Measurements from ENCODE around the gene GAST. TPM values are rescaled to one million over a fixed set of nuclear protein-coding genes. Genes with fewer than 3 reads are reported as not detected.

GAST gene
- total and polyA plus RNA-seq, 2 experiments from 2014 or later = not detected

DNA sequence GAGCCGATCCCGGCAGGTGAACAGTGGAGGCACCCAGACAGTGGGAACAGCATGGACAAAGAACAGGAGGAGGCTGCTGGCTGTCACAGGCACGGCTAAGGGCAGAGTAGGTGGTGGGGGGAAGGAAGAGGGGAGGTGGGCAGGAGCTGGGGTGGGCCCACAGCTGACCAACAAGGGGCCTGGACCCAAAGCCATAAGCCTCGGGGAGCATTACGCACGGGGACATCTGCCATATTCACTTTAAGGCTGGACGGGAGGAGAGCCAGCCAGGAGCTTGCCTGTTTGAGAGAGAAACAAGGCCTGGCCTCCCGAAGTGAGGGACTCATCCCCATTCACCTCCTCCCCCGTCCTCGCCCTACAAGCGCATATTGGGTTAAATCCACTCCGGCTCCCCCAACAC lies 41.9 kb downstream of the GAST start (continued):
- TF ChIP-seq, protein P1, sequence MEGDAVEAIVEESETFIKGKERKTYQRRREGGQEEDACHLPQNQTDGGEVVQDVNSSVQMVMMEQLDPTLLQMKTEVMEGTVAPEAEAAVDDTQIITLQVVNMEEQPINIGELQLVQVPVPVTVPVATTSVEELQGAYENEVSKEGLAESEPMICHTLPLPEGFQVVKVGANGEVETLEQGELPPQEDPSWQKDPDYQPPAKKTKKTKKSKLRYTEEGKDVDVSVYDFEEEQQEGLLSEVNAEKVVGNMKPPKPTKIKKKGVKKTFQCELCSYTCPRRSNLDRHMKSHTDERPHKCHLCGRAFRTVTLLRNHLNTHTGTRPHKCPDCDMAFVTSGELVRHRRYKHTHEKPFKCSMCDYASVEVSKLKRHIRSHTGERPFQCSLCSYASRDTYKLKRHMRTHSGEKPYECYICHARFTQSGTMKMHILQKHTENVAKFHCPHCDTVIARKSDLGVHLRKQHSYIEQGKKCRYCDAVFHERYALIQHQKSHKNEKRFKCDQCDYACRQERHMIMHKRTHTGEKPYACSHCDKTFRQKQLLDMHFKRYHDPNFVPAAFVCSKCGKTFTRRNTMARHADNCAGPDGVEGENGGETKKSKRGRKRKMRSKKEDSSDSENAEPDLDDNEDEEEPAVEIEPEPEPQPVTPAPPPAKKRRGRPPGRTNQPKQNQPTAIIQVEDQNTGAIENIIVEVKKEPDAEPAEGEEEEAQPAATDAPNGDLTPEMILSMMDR (conservative IDR thresholded peaks at IDR 0.05; ENCODE audit: low read depth in 2 of 2) = no peak
- TF ChIP-seq, protein P2, sequence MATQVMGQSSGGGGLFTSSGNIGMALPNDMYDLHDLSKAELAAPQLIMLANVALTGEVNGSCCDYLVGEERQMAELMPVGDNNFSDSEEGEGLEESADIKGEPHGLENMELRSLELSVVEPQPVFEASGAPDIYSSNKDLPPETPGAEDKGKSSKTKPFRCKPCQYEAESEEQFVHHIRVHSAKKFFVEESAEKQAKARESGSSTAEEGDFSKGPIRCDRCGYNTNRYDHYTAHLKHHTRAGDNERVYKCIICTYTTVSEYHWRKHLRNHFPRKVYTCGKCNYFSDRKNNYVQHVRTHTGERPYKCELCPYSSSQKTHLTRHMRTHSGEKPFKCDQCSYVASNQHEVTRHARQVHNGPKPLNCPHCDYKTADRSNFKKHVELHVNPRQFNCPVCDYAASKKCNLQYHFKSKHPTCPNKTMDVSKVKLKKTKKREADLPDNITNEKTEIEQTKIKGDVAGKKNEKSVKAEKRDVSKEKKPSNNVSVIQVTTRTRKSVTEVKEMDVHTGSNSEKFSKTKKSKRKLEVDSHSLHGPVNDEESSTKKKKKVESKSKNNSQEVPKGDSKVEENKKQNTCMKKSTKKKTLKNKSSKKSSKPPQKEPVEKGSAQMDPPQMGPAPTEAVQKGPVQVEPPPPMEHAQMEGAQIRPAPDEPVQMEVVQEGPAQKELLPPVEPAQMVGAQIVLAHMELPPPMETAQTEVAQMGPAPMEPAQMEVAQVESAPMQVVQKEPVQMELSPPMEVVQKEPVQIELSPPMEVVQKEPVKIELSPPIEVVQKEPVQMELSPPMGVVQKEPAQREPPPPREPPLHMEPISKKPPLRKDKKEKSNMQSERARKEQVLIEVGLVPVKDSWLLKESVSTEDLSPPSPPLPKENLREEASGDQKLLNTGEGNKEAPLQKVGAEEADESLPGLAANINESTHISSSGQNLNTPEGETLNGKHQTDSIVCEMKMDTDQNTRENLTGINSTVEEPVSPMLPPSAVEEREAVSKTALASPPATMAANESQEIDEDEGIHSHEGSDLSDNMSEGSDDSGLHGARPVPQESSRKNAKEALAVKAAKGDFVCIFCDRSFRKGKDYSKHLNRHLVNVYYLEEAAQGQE (IDR thresholded peaks at IDR 0.05; ENCODE audit: unreplicated experiment) = no peak
- TF ChIP-seq EZH2 (IDR thresholded peaks at IDR 0.05; ENCODE audit: low read depth, unreplicated experiment) = no peak

GRCh38 chr17:41758601-41759000 lies 46.5 kb downstream of the GAST start:
- H3K27me3 Mint-ChIP-seq (ENCODE audit: insufficient read depth, low read depth, poor library complexity) = peaks cover 3% of the 10 kb centered on the region
- TF ChIP-seq JUNB (IDR thresholded peaks at IDR 0.05; ENCODE audit: unreplicated experiment) = no peak
- TF ChIP-seq POLR2AphosphoS5 (IDR thresholded peaks at IDR 0.05; ENCODE audit: low read depth) = no peak
- TF ChIP-seq CREB1 (CRISPR knock-in tag; IDR thresholded peaks at IDR 0.05; ENCODE audit: low read depth) = no peak
- TF ChIP-seq, protein P2 (IDR thresholded peaks at IDR 0.05; ENCODE audit: unreplicated experiment) = no peak
- no peak for TF ChIP-seq ZNF114 (CRISPR knock-in tag; IDR thresholded peaks at IDR 0.05)
- no peak for TF ChIP-seq ETS1 (IDR thresholded peaks at IDR 0.05)
- TF ChIP-seq ZNF331 (CRISPR knock-in tag; IDR thresholded peaks at IDR 0.05; ENCODE audit: low read depth) = no peak
- TF ChIP-seq EZH2phosphoT487 (IDR thresholded peaks at IDR 0.05; ENCODE audit: unreplicated experiment) = no peak
- no peak for TF ChIP-seq NANOG (IDR thresholded peaks at IDR 0.05; ENCODE audit: borderline replicate concordance)
- no peak for TF ChIP-seq EZH2 (IDR thresholded peaks at IDR 0.05; ENCODE audit: low read depth, unreplicated experiment)
- TF ChIP-seq, protein P1 (conservative IDR thresholded peaks at IDR 0.05; ENCODE audit: low read depth in 2 of 2) = no peak
- TF ChIP-seq STAT1 (IDR thresholded peaks at IDR 0.05; ENCODE audit: unreplicated experiment) = no peak

More at GRCh38 chr17:41758601-41759000, 46.5 kb downstream of the GAST start:
- H3K4me3 ChIP-seq = no peak overlapping the region
- H3K4me2 ChIP-seq = no peak overlapping the region
- H3F3A ChIP-seq (replicated peaks; ENCODE audit: low read depth) = peaks cover 4% of the 10 kb centered on the region; the same call in 1 of the 2 replicates
- no peak for ATAC-seq
- H3K27ac ChIP-seq (ENCODE audit: low read depth) = no peak overlapping the region
- peaks cover 80% of the 10 kb centered on the region for H3K36me3 Mint-ChIP-seq (ENCODE audit: low read depth)
- no peaks in the 10 kb centered on the region for H3K9me3 Mint-ChIP-seq
- no peaks in the 10 kb centered on the region for H3K9me2 ChIP-seq (ENCODE audit: insufficient read depth)
- no peaks in the 10 kb centered on the region for H3K79me2 ChIP-seq (replicated peaks; ENCODE audit: insufficient read depth)
- no peaks in the 10 kb centered on the region for H3K27me3 ChIP-seq (ENCODE audit: insufficient read depth)
- H3K36me3 ChIP-seq (ENCODE audit: insufficient read depth) = peaks cover 10% of the 10 kb centered on the region
- no peaks in the 10 kb centered on the region for H3K4me1 Mint-ChIP-seq
- no peak overlapping the region for H2AFZ ChIP-seq
- H3K27ac Mint-ChIP-seq = no peak overlapping the region
- peaks cover 8% of the 10 kb centered on the region; the same call in 1 of the 2 replicates for H4K20me1 ChIP-seq (replicated peaks; ENCODE audit: insufficient read depth)
- no peaks in the 10 kb centered on the region for H3K4me1 ChIP-seq (ENCODE audit: insufficient read depth)
- H3K4me3 Mint-ChIP-seq = no peak overlapping the region
- no peak for DNase-seq (ENCODE audit: low spot score)

Data from GM23338 (cell line).